ENCODE measurements around the gene MYO9A.
"Not testable (repeated sequence)": the region's sequence is repeated elsewhere in the genome, so short reads cannot be mapped to it uniquely, and the experiment has no call there.

MYO9A gene

DNA sequence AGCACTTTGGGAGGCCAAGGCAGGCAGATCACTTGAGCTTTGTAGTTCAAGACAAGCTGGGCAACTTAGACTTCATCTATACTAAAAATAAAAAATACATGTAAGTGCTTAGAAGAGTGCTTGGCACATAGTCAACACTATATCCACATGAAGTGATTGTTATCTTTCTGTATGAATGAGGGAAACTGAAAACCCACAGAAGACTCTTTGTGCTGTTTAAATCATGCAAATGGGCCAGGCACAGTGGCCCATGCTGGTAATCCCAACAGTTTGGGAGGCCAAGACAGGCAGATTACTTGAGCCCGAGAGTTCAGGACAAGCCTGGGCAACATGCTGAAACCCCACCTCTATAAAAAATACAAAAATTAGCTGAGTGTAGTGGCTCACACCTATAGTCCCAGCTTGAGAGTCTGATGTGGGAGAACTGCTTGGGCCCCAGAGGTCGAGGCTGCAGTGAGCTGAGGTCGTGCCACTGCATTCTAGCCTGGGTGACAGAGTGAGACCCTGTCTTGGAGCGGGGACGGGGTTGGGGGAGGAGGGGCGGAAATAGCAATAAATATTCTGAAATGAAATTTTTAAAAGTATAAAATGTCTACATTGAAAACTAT is 177.9 kb downstream of the MYO9A start:
- no peak for DNase-seq

DNA sequence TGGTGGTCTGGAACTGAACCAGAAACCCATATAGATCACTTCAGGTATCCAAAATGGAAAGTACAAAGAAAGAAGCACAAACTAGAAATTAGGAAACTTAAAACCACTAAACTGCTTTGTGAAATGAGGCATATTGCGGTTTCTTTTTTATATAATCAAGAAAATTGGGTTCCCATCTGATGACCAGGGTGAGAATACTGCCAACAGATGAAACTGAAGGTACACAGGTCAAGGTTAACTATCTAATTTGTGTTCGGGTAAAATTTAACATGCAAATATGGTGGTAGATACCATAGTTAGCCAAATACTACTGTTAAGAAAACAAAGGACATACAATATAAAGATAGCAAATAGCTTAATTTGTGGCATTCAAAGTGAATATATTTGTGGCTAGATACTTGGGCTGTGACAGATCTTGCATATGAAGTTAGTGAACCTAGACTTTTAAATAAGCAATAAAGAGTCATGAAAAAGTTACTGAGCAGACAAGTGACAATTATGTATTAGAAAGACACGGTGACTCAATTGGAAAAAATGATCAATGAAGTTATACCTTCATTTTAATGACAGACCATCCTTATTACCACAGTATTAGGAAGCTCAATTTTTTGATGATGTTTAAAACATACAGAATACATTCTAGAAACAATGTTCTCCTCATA is 180.2 kb downstream of the MYO9A start:
- no peak for DNase-seq

DNA sequence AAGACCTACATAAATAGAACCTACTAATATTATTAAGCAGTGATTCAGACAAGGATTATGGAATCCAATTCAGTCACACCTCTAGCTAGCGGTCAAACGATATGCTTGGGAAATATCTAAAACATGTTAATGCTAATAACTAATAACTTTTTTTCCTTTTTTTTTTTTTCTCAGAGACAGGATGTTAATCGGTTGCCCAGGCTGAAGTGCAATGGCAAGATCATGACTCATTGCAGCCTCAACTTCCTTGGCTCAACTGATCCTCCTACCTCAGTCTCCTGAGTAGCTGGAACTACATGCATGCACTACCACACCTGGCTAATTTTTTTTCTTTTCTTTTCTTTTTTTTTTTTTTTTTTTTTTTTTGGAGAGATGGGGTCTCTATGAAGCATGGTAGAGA is 183.5 kb downstream of the MYO9A start:
- DNase-seq: no peak

DNA sequence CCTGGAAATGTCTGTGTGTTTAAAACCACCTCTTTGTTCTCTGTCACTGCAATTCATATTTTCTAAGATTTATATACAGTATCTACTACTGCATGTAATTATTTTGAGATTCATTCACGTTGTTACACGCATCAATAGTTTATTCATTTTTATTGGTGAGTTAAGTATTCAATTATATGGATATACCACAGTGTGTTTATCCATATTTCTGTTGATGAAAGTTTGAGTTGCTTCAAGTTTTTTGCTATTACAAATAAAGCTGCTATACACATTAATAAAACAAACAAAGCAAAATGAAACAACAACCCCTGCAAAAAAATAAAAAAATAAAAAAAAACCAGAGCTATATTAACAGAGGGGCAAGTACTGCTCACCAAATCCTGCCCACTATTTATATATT is 185.3 kb downstream of the MYO9A start:
- no peak for DNase-seq

DNA sequence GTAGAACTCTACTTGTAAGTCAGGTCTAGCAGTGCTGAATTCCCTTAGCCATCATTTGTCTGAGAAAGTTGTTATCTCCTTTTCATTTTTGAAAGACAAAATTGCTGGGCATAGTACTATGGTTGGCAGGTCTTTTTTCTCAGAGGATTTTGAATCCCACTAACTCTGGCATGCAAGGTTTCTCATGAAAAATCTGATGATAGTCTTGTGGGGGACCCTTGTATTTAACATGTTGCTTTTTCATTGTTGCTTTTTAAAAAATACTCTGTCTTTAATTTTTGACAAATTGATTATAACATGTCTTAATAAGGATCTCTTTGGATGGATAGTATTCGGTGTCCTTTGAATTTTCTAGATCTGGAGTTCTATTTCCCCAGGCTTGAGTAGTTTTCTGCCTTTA is 186.7 kb downstream of the MYO9A start:
- DNase-seq: no peak

DNA sequence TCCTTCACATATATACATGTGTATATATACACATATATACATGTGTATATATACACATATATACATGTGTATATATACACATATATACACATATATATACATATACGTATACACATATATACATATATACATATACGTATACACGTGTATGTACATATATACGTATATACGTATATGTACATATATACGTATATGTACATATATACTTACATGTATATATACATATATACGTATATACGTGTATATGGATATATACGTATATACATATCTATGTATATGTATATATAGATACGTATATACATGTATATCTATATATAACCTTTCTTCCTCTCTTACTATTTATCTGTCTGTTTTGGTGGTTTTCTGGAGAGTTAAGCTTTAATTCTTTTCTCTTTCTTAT is 192.8 kb downstream of the MYO9A start:
- DNase-seq: no peak

DNA sequence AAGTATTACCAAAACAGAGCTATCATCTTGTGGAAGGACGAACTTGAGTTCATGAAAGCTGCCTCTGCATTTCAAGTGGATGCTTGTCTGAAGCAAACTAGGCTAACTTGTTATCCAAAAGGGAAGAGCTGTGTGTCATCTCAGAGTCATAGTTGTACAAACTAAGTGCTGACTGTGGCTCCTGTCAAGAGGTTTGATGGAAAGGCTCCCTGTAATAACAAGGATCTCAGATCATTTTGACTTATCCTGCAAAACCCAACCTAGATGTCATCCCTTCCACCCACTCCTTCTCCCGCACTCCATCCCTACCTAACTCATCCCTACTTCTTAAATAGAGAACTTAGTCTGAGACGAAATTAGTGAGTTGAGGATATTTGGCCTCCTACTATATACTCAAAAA is 196.8 kb downstream of the MYO9A start:
- DNase-seq: no peak

DNA sequence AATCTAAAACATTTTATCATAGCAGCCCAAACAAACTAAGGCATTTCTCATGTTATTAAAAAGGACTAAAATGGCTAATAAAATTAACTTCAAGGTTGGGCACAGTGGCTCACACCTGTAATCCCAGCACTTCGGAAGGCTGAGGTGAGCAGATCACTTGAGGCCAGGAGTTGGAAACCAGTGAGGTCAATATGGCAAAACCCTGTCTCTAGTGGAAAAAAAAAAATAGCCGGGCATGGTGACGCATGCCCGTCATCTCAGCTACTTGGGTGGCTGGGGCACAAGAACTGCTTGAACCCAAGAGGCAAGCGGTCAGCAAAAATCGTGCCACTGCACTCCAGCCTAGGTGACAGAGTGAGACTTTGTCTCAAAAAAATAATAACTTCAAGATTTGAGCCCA is 197.4 kb downstream of the MYO9A start:
- no peak for DNase-seq

DNA sequence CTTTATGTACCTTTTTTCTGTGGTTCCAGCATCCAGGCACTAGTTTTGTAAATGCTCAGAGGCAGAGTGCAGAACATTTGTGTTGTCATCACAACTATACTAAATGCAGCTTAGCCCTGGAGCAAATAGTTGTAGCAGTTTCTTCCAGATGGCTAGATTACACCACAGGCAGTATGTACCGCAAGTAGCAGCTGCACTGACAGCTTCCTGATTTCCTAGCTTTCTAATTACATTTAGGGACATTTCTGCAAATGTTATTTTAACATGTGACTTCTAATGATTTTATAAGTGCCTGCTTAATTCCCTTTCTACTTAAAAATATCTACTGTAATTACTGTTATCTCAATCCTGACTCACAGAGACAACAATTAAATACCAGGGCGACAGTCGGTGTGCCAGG is 201.1 kb downstream of the MYO9A start:
- no peak for DNase-seq

DNA sequence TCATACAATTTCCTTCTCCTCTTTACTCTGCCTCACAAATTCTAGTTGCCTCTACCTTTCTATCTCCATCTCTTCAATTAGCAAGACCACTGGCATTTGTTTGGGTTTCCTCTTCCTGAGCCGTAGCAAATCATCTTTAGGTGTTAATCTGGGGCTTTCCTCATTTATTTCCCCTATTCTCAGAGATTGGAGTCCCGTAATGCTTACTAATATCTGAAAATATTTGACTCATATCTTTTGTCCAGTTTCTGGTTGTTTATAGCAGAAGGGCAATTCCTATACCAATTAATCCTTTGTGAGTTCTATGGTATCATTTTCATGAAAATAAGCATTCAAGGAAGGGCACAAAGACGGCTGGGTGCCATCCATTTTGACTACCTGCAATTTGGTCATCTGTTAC is 203.9 kb downstream of the MYO9A start:
- no peak for DNase-seq

DNA sequence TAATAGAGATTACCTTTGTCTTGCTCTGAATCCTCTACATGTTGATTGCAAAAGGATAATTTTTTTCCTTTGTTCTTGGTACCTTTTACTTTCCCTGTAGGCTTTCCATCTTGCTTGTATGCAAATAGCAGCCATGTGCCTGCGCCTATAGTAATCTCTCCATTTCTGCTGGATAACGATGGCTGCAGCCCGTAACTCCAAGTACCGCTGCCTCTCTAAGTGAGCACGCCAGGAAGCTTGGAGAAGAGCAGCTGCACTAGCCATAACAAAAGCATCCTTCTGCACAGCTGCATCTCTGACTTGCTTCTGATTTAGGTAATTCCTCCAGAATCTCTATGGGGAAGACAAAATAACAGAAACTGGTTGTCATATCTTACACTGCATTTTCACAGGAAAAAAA is 218.3 kb downstream of the MYO9A start:
- DNase-seq: no peak

DNA sequence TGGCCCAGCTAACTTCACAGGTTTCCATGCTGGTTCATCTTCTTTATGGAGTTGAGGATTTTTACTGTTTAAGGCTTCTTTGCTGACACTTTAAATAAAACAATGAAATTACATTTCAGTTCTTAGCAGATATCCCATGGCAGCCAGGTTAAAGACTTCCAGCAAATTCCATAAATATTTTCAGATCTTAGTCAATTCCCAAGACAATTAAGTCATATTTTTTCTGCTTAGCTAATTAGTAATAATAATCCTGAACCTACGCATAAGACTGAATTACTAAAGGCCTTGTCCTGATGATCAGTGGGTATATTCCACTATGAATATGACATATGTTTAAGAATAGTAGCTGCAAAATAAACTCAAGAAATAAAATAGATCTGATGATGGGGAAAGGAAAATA is 224.3 kb downstream of the MYO9A start:
- no peak for DNase-seq

DNA sequence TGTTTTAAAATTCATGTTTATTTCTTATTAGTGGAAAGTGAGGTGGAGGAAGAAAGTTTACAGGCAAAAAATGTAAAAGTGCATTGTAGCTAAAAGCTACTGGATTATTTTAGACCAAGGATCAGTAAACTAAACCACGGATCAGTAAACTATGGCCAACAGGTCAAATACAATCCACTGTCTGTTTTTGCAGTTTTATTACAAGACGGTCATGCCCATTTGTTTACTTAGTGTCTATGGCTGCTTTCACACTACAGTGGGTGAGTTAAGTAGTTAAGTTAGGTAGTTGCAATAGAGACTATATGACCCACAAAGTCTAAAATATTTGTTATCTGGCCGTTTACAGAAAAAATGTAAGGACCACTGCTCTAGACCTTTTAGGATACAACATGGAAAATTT is 225.6 kb downstream of the MYO9A start:
- no peak for DNase-seq

DNA sequence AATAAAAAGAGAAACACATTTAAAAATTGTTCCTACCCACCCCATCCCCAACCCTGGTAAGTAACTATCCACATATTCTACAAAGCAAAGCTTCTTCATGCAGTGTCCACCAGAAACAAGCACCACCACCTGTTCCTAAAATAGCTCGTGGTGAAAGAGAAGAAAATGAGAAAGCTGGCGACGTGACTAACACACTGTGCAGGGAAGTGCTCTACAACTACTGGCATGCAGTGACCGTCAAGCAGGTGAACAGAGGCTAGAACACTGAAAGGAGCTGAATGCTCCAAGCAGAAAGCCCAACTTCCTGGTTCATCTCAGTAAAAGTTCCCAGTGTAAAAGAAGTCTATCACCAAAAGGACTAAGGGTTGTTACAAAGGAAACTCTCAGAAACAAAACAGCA is 226.9 kb downstream of the MYO9A start:
- DNase-seq: no peak

DNA sequence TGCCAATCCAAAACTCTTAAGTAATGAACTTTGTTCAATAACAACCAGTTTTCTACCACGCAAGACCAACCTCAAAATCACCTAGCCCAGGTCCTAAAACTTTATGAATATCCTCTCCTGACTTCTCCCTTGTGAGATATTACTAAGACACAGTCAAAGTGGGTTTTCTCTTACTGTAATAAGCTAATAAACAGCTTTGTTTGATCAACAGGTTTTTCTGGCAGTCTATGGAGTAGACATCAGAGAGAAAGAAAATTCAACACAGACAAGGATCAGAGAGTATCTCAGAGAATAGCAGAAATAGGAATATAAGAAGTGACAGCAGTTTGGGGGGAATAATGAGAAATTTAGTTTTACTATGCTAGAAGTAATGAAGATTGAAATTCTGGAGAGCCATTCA is 228.0 kb downstream of the MYO9A start:
- no peak for DNase-seq

DNA sequence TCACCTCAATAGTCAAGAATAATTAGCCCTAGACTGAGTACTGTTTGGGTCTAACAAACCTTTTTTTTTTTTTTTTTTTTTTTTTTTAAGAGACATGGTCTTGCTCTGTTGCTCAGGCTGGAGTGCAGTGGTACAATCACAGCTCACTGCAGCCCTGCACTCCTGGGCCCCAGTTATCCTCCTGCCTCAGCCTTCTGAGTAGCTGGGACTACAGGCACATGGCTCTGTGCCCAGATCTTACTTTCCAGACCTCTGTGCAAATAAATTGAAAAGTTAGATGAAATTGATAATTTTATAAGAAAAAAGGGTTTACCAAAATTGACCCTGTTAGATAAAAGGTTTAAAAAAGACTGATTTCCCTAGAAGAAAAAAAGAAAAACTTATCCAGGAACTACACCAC is 228.6 kb downstream of the MYO9A start:
- no peak for DNase-seq

DNA sequence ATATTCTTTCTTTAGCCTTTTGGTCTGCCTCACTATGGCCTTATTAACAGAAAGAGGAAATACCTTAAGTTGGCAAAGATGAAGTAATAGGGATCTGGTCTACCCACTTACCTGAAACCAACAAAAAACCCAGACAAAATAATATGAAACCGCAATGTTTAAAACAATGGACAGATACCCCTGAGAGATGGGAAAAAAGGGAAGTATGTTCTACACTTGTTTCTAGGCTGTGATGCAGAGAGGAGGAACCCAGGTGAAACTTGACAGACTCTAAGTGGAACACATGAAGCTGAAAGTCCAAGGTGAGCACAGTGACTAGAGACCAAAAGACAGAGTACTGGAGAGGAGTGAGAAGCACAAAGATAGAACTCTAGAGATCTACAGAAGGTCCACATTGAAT is 229.2 kb downstream of the MYO9A start:
- DNase-seq: no peak

DNA sequence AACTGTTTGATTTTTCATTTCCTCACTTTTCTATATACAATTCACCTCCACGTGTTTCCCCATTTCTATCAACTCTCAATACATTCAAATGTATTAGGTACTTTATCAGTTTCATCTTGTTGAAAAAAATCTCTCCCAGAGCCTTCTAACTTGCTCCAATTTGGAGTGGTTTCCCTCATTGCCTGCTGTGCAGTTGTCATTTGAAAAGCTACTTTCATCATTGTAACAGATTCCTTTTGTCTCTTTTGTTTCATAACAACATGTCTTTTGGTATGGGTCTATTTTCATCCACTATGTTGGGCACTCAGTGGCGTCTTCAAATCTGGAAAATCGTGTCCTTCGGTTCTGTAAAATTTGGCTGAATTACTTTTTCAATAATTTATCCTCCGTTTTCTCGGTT is 232.6 kb downstream of the MYO9A start:
- DNase-seq: no peak

DNA sequence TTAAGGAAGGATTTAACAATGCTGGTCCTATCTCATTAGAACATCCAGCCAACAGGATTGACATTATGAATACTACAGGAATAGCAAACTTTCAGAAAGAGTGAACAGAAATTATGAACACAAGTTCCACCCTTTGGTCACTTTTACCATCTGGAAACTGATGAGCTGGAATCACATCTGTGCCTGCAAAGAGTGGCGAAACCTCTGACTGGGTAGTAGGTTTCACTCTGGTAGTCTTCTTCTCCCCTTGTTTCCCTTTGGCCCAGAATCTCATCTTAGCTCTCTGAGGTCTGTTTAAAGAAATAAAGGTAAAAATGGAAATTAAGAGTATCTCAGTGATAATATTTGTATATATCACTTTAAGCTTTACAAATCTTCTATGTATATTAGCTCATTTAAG is 234.5 kb downstream of the MYO9A start:
- DNase-seq: no peak

DNA sequence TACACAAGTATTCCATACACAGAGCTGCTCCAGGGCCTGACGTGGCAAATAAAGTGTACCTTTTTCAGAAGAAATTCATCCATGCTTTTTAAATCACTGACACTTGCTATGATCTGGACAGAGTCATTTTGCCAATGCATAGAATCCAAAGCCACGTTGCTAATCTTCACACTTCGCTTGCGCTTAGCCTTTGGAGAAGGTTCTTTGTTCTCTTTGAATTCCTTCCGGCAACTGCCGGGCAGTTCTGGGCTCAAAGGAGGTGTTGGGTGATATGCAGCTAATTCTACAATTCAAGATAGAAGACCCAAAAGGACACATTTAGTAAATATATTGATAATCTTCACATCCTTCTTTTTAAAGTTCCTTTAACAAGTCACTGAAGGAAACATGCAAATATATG is 237.7 kb downstream of the MYO9A start:
- no peak for DNase-seq

DNA sequence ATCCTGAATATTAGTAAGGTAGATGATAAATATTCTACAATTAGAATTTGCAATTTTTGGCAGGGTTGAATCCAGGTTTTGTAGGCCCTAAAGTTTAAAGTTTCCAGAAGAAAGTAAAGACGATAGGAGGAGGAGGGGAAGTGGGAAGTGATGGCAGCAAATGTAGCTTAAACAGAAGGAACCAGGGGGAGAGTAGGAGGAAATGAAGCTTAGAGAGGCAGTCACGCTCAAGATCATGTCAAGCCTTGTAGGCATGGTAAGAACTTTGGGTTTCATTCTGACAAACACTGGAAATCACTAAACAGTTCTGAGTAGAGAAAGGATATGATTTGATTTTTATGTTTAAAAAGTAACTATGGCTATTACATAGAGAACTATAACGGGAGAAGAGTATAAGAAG is 243.7 kb downstream of the MYO9A start:
- DNase-seq: no peak

DNA sequence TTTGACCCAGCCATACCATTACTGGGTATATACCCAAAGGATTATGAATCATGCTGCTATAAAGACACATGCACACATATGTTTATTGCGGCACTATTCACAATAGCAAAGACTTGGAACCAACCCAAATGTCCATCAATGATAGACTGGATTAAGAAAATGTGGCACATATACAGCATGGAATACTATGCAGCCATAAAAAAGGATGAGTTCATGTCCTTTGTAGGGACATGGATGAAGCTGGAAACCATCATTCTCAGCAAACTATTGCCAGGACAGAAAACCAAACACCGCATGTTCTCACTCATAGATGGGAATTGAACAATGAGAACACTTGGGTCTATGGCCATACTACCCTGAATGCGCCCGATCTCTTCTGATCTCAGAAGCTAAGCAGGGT is 259.7 kb downstream of the MYO9A start:
- DNase-seq: not testable (repeated sequence)

DNA sequence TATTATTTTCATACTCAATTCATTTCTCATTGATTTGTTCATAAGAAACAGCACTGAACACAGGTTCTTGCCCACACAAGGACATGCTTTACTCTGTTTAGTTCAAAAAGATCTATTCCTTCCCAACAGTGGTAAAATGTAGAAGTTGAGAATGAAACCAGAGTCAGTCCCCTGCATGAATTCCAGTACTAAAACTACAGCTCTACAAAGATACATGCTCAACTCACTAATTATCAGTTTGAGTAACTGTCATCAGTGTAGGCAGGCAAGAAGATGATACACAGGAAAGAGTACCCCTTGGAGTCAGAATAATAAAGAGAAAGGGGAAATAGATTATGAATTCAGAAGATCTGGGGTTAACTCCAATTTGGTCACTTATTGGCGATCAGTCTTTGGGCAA is 264.4 kb downstream of the MYO9A start:
- DNase-seq: no peak

DNA sequence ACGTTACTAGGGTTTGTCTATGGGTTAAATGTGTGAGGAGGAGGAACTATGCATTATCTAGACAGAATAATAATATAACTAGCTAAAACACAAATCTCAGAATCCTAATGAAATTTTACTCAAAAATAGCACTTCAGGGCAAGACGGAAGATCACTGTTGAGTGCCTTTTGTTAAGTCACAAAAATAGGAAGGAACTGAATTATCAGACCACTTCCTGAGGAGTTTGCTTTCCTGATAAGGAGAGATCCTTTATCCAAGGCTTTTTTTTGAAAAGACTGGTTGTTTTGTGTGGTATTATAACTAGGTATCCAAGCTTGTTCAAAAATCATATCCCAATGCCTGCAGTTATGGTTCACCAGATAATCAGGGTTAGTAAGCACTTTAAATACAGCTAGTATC is 273.0 kb downstream of the MYO9A start:
- DNase-seq: no peak

DNA sequence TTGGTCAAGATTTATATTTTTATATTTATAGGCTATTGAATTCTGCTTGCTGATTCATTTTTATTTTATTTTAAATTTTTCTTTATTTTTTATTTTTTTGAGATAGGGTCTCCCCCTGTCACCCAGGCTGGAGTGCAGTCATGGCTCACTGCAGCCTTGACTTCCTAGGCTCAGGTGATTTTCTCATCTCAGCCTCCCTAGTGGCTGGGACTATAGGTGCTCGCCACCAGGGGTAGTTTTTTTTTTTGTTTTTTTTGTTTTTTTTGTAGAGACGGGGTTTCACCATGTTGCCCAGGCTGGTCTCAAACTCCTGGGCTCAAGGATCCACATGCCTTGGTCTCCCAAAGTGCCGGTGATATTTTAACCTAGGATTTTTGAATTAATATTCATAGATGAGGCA is 276.4 kb downstream of the MYO9A start:
- no peak for DNase-seq

Data from activated CD8-positive, alpha-beta memory T cell treated with anti-CD3 and anti-CD28 coated beads, Interleukin-2, amount 50 U/mL, for 4 hours (primary cell).